NCI-H226 (cell line): ENCODE measurements around the gene NABP1.
"Not testable (repeated sequence)": the region's sequence is repeated elsewhere in the genome, so short reads cannot be mapped to it uniquely, and the experiment has no call there.

Source experiments
- DNase-seq: peaks from one replicate; pipeline ENCODE4 v3.0.0-alpha.2; 2015

The NABP1 gene

DNA sequence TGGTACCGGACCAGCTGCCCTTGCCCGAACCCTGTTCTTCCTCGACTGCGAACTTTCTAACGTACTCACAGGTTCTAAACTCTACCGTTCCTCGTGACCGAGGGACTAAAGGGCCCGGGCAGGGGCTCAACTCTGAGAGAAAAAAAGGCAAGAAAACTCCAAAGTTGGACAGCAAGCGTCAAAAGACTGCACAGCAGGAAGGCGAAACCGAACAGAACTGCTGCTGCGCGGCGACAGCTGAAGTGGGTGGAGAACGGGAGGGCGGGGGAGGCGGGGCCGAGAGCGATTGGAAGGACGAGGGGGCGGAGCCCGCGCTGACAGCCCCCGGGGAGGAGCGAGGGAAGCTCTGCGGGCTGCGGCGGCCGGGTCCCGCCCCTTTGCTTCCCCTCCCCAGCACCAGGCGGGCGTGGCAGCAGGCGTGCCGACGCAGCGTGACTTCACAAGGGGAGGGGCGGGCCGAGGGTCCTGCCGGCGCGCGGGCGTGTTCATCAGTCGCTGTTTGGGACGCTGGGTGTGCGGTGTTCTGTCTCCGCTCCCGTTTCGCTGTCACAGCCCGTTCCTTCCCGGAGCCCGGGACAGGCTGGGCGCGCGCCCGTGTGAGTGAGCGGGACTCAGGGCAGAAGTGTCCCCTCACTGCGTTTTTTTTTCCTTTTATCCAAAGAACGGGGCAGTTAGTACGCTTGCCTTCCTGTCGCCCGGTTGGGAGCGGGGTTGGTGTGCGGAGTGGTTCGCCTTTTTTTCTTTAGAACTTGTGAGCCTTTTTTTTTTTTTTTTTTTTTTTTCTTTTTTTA, at the start of gene NABP1:
Gene NABP1 (plus strand): TSS at position 491 of the 791 bp plus-strand sequence. CDS start 479 bp downstream, outside the sequence.
- peak; percentile 91 for DNase-seq

DNA sequence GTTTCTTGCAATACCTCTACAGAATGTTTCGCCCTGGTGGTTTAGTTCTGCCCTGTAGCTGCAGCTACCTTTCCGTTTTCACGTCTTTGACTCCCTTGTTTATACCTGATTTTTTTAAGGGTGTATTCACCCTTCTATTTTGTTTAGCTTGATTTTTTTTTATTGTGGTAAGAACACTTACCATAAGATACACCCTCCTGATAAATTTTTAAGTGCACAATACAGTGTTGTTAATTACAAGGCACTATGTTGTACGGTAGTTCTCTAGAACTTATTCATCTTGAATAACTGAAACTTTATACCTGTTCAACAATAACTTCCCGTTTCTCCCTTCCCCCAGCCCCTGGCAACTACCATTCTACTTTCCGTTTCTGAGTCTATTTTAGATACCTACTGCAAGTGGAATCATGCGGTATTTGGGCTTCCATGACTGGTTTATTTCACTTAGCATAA, 48.9 kb upstream of the NABP1 start:
- DNase-seq: no peak

DNA sequence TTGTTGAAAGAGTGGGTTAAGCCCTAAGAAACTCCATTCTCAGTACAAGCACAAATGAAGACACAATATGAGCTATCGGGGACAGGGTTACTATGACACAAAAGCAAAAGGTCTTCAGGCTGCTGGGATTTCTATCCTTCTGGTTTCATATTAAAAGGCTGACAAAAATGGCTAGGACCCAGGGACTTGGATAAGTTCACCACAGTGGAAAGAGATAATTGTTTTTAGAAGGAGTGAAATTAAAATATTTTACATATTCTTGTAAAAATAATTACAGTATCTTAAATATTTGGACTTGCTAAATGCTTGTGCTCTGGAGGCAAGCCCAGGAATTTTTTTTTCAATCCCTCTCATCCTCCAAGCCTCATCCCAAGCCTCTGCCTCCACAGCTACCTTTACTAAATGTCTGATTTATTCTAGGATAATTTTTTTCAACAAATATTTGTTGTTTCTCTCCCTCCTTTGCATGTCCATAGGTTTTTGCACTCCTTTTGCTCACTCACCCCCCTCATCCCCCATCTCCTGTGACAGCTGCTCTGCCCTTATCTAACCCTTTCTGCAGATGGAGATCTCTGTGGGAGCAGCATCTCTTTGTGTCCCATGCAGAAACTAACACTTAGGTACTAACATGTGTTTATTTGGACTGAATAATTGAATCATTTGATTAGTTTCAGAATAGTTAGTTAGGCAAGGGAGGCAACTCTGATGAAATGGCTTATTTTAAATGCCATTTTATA, 47.8 kb upstream of the NABP1 start:
- no peak for DNase-seq

DNA sequence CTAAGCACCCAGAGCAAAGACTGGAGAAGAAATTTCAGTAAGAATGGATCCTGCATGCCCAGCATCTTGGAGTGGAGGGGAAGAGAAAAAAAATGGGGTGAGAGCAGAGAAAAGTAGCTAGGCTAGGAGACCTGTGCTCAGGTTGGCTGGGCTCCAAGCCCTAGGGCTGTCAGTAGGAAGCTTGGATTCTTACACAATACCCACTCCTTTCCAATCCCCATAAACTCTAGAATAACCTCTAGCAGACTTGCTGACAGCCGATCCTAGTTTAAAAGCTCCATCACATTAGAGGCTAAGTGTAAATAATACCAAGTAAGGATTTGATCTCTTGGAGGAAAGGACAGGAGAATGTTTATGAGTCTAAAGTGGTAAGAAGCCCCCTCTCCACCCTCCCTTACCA, 46.2 kb upstream of the NABP1 start:
- peak; percentile 83 for DNase-seq

- no peak for DNase-seq
Observed at GRCh38 chr2:191632426-191632825, 45.5 kb upstream of the NABP1 start.

GRCh38 chr2:191634791-191635190, 43.1 kb upstream of the NABP1 start:
- DNase-seq: no peak

- DNase-seq: peak; percentile 89
Observed at GRCh38 chr2:191635333-191636234, 42.4 kb upstream of the NABP1 start.

DNA sequence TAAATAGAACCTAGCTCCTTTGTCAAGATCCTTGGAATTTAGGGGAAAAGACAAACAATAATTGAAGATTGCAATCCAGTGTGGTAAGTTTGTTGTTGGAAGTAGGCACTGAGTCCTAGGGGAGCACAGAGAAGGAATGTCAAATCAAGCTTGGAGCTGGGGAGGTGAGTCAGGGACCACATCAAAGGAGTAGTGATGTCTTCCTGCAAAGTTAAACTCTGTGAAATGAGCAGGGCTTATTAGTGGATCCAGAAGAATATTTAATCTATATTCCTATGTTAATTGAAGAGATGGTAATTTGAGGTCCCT, 41.7 kb upstream of the NABP1 start:
- DNase-seq: peak; percentile 78

GRCh38 chr2:191636586-191636985, 41.4 kb upstream of the NABP1 start:
- no peak for DNase-seq

DNA sequence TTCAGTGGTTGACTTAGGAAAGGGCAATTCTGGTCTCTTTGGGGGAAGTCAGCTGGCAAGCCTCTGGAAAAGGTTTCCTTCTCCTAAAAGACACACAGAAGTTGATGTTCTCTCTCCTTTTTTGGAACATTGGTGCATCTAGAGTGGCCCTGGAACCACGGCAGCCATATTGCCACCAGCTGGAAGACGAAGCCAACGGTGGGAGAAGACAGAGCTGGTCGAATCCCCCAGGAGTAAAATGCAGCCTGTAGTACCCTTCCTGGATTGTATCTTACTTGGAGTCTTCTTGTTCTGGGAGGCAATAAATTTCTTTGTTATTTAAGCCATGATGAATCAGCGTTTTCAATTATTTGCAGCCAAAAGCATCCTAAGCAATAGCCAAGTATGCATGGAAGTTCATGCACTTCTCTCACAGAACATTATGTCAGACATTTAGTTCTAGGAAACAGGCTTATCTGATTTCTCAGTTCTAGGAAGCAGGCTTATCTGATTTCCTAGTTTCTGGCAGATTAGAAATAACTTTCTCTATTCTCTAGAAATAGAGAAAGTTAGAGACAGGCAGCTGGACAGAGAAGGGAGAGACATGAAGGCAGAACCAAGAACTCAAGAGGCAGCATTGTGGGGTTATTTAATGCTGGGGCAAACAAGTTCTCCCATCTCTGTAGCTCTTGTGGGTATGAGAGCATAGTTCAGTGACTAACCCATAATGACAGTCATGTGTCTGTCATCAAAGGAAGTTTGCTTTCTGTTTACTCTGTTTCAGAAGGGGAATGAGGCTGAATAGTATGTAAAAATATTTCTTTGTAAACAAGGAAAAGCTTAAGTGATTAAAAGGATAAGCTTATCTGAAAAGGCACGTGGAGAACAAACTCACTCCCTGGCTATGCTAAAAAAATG, 40.5 kb upstream of the NABP1 start:
- no peak for DNase-seq

DNA sequence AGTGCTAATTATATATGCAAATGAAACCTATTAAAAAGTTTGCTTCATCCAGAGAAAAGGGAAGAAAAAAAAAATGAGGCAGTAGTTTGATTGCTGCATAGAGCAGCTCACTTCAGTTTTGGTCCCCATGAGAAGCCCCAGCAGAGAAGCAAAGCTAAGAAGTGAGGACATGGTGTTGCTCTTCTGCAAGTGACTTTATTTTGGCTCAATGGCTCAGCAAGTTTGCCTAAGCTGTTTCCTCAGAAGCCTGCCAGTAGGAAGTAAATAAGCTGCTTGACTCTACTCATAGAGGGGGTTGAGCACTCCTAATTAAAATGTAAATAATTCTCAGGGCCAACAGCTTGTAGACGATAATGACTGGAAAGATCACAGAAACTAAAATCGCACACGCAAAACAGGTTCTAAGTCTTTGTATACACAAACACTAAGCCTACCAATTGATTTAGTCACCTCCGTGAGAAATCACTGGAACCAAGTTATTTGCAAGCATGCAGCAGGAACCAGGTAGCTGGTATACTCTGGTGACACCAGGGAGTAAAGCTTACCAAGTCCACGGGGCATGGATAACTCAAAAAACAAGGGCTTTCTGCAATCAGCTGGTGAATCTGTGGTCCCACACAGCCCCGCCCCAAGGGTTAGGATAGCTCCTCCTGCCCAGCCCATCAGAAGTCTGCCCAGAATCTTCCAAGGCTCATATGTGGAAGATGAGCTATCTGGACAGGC, 39.7 kb upstream of the NABP1 start:
- DNase-seq: no peak

GRCh38 chr2:191638802-191639172, 39.1 kb upstream of the NABP1 start:
- DNase-seq: no peak

GRCh38 chr2:191641609-191642008, 36.3 kb upstream of the NABP1 start:
- DNase-seq: no peak

DNA sequence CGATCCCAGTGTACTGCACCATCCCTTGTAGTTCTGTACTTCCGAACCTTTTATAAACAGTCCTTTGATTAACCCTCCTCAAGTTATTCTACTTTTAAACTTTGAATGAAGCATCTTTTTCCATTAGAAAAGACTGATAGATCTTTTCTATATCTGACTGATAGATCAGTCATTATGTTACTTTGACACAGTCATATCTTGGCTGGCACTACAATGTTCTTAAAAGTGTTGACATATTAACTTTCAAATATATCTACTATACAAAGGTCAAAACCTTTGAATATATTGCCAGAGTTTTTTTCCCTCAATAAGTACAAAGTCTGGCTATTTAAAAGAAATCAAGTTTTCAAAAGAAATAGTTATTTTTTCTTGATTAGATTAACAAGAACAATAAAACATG, 35.4 kb upstream of the NABP1 start:
- DNase-seq: no peak

- DNase-seq: no peak
Observed at GRCh38 chr2:191643429-191643828, 34.5 kb upstream of the NABP1 start.

- not testable (repeated sequence) for DNase-seq
Observed at GRCh38 chr2:191644613-191645012, 33.3 kb upstream of the NABP1 start.

- no peak for DNase-seq
Observed at GRCh38 chr2:191645032-191645431, 32.9 kb upstream of the NABP1 start.

DNA sequence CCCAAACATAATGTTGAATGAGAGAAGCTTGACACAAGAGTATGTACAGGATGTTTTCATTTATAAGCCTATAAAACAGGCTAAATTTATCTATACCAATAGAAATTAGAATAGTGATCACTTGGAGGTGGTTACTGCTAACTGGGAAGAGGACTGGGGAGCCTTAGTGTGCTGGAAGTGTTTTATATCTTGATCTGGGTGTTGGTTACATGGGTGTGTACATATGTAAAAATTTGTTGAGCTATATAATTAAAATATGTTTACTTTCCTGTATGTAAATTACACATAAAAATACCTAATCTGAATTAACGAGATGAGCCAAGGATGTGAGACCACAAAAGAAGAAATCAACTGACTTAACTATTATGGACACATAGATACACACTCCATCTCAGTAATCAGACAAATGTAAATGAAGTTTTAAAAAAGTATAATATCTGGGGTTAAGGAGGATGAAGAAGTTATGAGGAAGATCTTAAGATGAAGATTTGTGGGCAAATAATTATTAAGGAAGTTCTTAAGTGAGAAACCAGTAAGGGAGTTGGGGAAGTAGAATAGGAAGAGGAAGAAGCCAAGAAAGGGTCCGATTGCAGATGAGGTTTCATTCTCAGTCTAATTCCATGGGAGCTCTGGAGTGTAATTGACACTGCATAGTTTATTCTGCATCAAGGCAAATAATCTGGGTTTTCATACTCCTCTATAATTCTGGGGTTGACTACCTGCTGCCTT, 32.3 kb upstream of the NABP1 start:
- no peak for DNase-seq

- DNase-seq: no peak
Observed at GRCh38 chr2:191646163-191646902, 31.6 kb upstream of the NABP1 start.

GRCh38 chr2:191649519-191649918, 28.4 kb upstream of the NABP1 start:
- no peak for DNase-seq
